ENCODE measurements around the gene COL13A1. TPM values are rescaled to one million over a fixed set of nuclear protein-coding genes. Genes with fewer than 3 reads are reported as not detected.

The COL13A1 gene
- total and polyA plus RNA-seq, 4 donors, result 0.17 to 0.47 (median 0.18) TPM

DNA sequence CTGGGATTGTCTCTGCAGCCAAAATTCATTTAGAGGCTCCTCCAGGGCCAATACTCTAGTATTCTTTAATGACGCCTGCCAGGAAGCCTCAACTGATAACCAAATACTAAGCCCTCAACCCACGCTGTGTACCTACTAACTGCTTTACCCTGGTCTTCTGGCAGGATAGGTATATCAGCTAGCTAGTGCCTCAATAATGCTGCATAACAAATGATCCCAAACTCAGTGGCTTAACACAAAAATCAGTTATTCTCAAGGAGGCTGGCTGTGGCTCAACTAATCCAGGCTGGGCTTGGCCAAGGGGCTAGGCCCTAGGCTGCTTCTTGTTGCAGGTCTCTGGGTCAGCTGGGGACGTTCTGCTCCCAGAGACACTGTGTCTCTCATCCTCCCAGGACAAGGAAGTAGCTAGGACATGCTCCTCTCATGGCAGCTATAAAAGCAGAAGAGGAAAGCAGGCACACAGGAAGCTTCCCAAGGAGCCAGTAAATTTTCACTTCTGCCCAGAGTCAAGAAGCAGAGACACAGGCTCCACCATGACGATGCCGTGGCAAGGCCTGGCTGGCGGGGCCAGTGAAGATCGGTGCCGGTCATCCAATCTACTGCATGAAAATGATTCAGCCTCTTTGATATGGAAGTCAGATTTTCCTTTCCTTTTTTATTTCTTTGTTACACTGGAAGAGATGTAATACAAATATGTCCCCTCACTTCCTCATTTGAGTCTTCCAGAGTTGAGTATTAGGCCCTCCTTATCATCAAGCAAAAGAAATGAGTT lies 28.6 kb upstream of the COL13A1 start:
- no peak for DNase-seq (ENCODE audit: low spot score)
- no peak overlapping the region for H3K9ac ChIP-seq (ENCODE audit: low read depth in 1 of 2, low read length in 2 of 2)
- TF ChIP-seq SP1 (IDR thresholded peaks at IDR 0.05) (no peak), REST (IDR thresholded peaks at IDR 0.05) (no peak), CTCF (IDR thresholded peaks at IDR 0.05; ENCODE audit: low read depth, low read length, missing input control) (no peak), RAD21 (IDR thresholded peaks at IDR 0.05) (no peak), GABPA (IDR thresholded peaks at IDR 0.05 in 1 of 2, conservative IDR thresholded peaks at IDR 0.05 in 1 of 2) (no peak), ATF3 (IDR thresholded peaks at IDR 0.05) (no peak), EGR1 (IDR thresholded peaks at IDR 0.05; ENCODE audit: low read depth in 2 of 2) (no peak), TAF1 (conservative IDR thresholded peaks at IDR 0.05) (no peak), FOXA2 (IDR thresholded peaks at IDR 0.05) (no peak)
- TF ChIP-seq, protein P1, sequence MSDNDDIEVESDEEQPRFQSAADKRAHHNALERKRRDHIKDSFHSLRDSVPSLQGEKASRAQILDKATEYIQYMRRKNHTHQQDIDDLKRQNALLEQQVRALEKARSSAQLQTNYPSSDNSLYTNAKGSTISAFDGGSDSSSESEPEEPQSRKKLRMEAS (IDR thresholded peaks at IDR 0.05), result no peak
- 90% methylated on average over 8 of the region's 8 CpGs for WGBS
- no peaks in the 10 kb centered on the region for H3K27me3 ChIP-seq (ENCODE audit: control insufficient read depth in 4 of 4, insufficient read depth in 4 of 4, low read length in 3 of 4)
- H3K4me1 ChIP-seq (ENCODE audit: control insufficient read depth in 4 of 4, insufficient read depth in 4 of 4, low read length in 3 of 4), result no peaks in the 10 kb centered on the region
- H3K4me3 ChIP-seq (ENCODE audit: low read depth in 1 of 3, low read length in 3 of 3), result no peak overlapping the region
- H3K9me3 ChIP-seq (ENCODE audit: control insufficient read depth in 4 of 4, low read length in 3 of 4), result no peaks in the 10 kb centered on the region
- no peak overlapping the region for H3K27ac ChIP-seq (ENCODE audit: low read depth in 1 of 2, low read length in 2 of 2)
- H3K36me3 ChIP-seq (ENCODE audit: control insufficient read depth in 4 of 4, insufficient read depth in 3 of 4, low read depth in 1 of 4, low read length in 3 of 4), result no peaks in the 10 kb centered on the region

DNA sequence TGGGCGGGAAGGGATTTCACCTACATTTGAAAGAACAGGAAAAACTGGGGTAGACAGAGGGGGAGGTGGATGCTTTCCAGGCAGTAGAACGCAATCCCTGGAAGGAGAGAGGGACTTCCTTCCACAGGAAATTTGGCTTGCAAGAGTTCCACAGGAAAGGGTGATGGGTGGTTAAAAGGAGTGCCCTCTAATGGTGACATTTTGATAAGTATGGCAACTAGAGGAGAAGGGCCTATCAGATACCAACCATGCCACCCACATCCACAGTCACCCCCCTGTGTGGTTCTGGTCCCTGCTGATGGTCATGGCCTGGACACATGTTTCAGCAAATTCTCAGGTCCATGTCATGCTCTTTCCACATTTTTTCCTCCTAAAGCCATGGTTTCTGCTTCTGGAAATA lies 27.1 kb upstream of the COL13A1 start:
- Histone ChIP-seq H3K36me3 (ENCODE audit: control insufficient read depth in 4 of 4, insufficient read depth in 3 of 4, low read depth in 1 of 4, low read length in 3 of 4) (no peaks in the 10 kb centered on the region), H3K4me3 (ENCODE audit: low read depth in 1 of 3, low read length in 3 of 3) (no peak overlapping the region), H3K27ac (ENCODE audit: low read depth in 1 of 2, low read length in 2 of 2) (no peak overlapping the region), H3K9me3 (ENCODE audit: control insufficient read depth in 4 of 4, low read length in 3 of 4) (no peaks in the 10 kb centered on the region), H3K9ac (ENCODE audit: low read depth in 1 of 2, low read length in 2 of 2) (no peak overlapping the region), H3K27me3 (ENCODE audit: control insufficient read depth in 4 of 4, insufficient read depth in 4 of 4, low read length in 3 of 4) (no peaks in the 10 kb centered on the region), H3K4me1 (ENCODE audit: control insufficient read depth in 4 of 4, insufficient read depth in 4 of 4, low read length in 3 of 4) (no peaks in the 10 kb centered on the region)
- no peak for DNase-seq (ENCODE audit: low spot score)
- 87% methylated on average over 2 of the region's 2 CpGs for WGBS
- TF ChIP-seq YY1 (IDR thresholded peaks at IDR 0.05), result no peak
- TF ChIP-seq REST (IDR thresholded peaks at IDR 0.05), result no peak
- no peak for TF ChIP-seq RAD21 (IDR thresholded peaks at IDR 0.05)
- TF ChIP-seq HNF4G (IDR thresholded peaks at IDR 0.05), result no peak
- TF ChIP-seq GABPA (IDR thresholded peaks at IDR 0.05 in 1 of 2, conservative IDR thresholded peaks at IDR 0.05 in 1 of 2), result no peak
- TF ChIP-seq ATF3 (IDR thresholded peaks at IDR 0.05), result no peak
- TF ChIP-seq, protein P2, sequence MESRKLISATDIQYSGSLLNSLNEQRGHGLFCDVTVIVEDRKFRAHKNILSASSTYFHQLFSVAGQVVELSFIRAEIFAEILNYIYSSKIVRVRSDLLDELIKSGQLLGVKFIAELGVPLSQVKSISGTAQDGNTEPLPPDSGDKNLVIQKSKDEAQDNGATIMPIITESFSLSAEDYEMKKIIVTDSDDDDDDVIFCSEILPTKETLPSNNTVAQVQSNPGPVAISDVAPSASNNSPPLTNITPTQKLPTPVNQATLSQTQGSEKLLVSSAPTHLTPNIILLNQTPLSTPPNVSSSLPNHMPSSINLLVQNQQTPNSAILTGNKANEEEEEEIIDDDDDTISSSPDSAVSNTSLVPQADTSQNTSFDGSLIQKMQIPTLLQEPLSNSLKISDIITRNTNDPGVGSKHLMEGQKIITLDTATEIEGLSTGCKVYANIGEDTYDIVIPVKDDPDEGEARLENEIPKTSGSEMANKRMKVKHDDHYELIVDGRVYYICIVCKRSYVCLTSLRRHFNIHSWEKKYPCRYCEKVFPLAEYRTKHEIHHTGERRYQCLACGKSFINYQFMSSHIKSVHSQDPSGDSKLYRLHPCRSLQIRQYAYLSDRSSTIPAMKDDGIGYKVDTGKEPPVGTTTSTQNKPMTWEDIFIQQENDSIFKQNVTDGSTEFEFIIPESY (IDR thresholded peaks at IDR 0.05), result no peak
- no peak for TF ChIP-seq NR2F2 (IDR thresholded peaks at IDR 0.05)
- TF ChIP-seq RXRA (IDR thresholded peaks at IDR 0.05), result no peak
- TF ChIP-seq HNF4A (conservative IDR thresholded peaks at IDR 0.05), result no peak
- TF ChIP-seq EGR1 (IDR thresholded peaks at IDR 0.05; ENCODE audit: low read depth in 2 of 2), result no peak
- no peak for TF ChIP-seq FOXA1 (IDR thresholded peaks at IDR 0.05)
- TF ChIP-seq FOXA2 (IDR thresholded peaks at IDR 0.05), result no peak
- no peak for TF ChIP-seq TAF1 (conservative IDR thresholded peaks at IDR 0.05)
